Kidney (tissue), 14 donors: ENCODE results near the gene RAVER1. TPM values are rescaled to one million over a fixed set of nuclear protein-coding genes. Genes with fewer than 3 reads are reported as not detected.

Experiments
- DNase-seq, 5 donors: peaks; one replicate each; pipeline ENCODE4 v3.0.0-alpha.2; 2013 to 2020
- FAIRE-seq: peaks from 2 replicates; lab custom pipeline; 2012; peaks lifted over from hg19 to GRCh38; lab: Jason Lieb, UNC
- H3K27ac ChIP-seq, 2 donors: one replicate each; pipeline ENCODE4 v1.7.0; 2013; ENCODE audit warnings: low read depth in 2 of 2, low read length in 2 of 2, inconsistent platforms in 1 of 2
- H3K27me3 ChIP-seq: one replicate; pipeline ENCODE4 v1.7.1; 2013; ENCODE audit warnings: low read length, inconsistent platforms; ENCODE audit not compliant: control insufficient read depth, insufficient read depth
- H3K36me3 ChIP-seq, 3 donors: one replicate each; pipeline versions ENCODE4 v1.7.0 to v1.7.1; 2013; ENCODE audit warnings: low read length in 3 of 3, control low read depth in 1 of 3, inconsistent platforms in 1 of 3; ENCODE audit not compliant: insufficient read depth in 3 of 3, control insufficient read depth in 2 of 3
- H3K4me1 ChIP-seq, 3 donors: one replicate each; pipeline versions ENCODE4 v1.7.0 to v1.7.1; 2013; ENCODE audit warnings: low read length in 3 of 3, inconsistent platforms in 1 of 3, low read depth in 1 of 3; ENCODE audit not compliant: control insufficient read depth in 2 of 3, insufficient read depth in 2 of 3
- H3K4me3 ChIP-seq, 3 donors: one replicate each; pipeline versions ENCODE4 v1.7.0 to v1.8.1; 2013; ENCODE audit warnings: low read length in 3 of 3, control low read depth in 1 of 3, inconsistent platforms in 1 of 3
- H3K9ac ChIP-seq, 3 donors: one replicate each; pipeline versions ENCODE4 v1.7.0 to v1.7.1; 2013; ENCODE audit warnings: low read length in 3 of 3, control low read depth in 1 of 3, inconsistent platforms in 1 of 3
- H3K9me3 ChIP-seq, 3 donors: one replicate each; pipeline versions ENCODE4 v1.7.0 to v1.7.1; 2013; ENCODE audit warnings: low read length in 3 of 3, control low read depth in 1 of 3, inconsistent platforms in 1 of 3; ENCODE audit not compliant: control insufficient read depth in 2 of 3, insufficient read depth in 1 of 3
- intact Hi-C: fragments of 100-400 bp; cut with DNase I; formaldehyde crosslinking; loops from one replicate; pipeline ENCODE4 v1.11.1; 2022
- polyA plus RNA-seq: library from polyadenylated mRNA; stranded (reverse); fragments of 350-450 nt; fragmentation: Illumina TruSeq; extraction: RNeasy Lipid Tissue Mini Kit (QIAGEN cat#74804); gene quantifications from one replicate; pipeline ENCODE4 v1.2.3, GENCODE V29; 2014; ENCODE audit warnings: low read depth, low replicate concordance; ENCODE audit not compliant: insufficient read depth
- total RNA-seq: library from RNA; stranded (reverse); fragmentation: NEBNext Ultra II Directional; extraction: Animal tissue kit (Norgen Biotek cat#: 25700); gene quantifications from one replicate; pipeline ENCODE4 v1.2.1, GENCODE V29; 2021
- TF ChIP-seq, protein P1 (sequence below): IDR thresholded peaks from 3 replicates; pipeline ENCODE4 v1.5.1; 2012; ENCODE audit warnings: mild to moderate bottlenecking, moderate library complexity, borderline replicate concordance; ENCODE audit not compliant: insufficient read depth; ENCODE audit errors: extremely low read depth
- donor health status: control.
- donor health status: control.
- donor health status: control.
- donor health status: control.
- donor health status: control.
- donor health status: DM: yes; HTN: yes; CAD: no.
- donor health status: Normal renal cell carcinoma (clear cell type).

Gene RAVER1
- total and polyA plus RNA-seq, 2 donors from 2014 or later: 9.1 to 38.4 TPM

DNA sequence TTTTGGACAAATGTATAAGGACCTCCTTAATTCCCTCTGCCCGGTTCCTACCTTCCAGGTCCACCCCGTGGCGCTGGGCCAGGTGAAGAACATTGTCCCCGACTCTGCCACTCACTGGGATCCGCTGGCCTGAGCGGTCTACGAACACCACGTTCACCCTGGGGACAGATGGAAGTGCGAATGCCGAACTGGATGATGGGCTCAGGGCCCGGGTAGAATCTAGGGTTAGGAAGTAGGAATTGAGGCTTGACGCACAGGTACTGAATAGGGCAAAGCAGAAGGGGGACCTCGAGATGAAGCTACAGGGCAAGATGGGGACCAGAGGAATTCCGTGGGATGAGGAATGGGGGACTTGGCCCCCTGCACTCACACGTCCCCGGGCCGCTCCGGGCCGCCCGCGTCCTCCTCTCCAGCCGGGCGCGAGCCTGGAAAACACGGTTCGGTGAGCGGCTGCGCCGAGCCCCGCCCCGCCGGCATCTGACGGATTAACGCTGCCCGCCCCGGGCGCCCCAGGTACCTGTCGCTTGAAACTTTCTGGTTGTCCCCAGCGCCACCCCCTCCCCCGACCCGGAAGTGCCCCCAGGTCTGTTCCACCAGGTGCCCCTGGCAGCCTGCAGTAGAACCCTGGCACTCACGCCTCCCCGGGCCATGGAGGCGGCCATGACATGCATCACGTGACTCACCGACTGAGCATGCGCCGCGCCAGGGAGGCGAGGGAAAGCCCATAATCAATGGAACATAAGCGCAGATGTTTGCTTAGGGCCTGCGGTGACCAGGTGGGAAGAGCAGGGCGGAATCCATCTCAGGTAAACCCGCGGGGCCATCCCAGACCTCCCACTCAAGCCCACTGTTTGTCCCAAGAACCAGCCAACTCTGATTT lies 17.8 kb downstream of the RAVER1 start, which contains the start of gene FDX2:
Gene FDX2 (minus strand): TSS at position 681 of the 880 bp plus-strand sequence. CDS start 19 bp downstream, at position 662.
- TF ChIP-seq, protein P1, sequence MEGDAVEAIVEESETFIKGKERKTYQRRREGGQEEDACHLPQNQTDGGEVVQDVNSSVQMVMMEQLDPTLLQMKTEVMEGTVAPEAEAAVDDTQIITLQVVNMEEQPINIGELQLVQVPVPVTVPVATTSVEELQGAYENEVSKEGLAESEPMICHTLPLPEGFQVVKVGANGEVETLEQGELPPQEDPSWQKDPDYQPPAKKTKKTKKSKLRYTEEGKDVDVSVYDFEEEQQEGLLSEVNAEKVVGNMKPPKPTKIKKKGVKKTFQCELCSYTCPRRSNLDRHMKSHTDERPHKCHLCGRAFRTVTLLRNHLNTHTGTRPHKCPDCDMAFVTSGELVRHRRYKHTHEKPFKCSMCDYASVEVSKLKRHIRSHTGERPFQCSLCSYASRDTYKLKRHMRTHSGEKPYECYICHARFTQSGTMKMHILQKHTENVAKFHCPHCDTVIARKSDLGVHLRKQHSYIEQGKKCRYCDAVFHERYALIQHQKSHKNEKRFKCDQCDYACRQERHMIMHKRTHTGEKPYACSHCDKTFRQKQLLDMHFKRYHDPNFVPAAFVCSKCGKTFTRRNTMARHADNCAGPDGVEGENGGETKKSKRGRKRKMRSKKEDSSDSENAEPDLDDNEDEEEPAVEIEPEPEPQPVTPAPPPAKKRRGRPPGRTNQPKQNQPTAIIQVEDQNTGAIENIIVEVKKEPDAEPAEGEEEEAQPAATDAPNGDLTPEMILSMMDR: no peak
- Histone ChIP-seq H3K36me3 (peaks cover 2 to 7% (median 5%) of the 10 kb centered on the region in 3 donors), H3K27ac (peak within 1 kb of the TSS in 1 of 2 donors; percentile 26), H3K4me1 (peaks cover 0 to 2% (median 0%) of the 10 kb centered on the region in 3 donors), H3K9ac (peak within 1 kb of the TSS; percentile 63 to 87 (median 78)), H3K9me3 (no peaks in the 10 kb centered on the region), H3K27me3 (no peaks in the 10 kb centered on the region), H3K4me3 (peak within 1 kb of the TSS; percentile 72 to 91 (median 84))
- FAIRE-seq (no peak), DNase-seq (peak; percentile 86 to 95 (median 88))
- intact Hi-C loops: no loop called here

DNA sequence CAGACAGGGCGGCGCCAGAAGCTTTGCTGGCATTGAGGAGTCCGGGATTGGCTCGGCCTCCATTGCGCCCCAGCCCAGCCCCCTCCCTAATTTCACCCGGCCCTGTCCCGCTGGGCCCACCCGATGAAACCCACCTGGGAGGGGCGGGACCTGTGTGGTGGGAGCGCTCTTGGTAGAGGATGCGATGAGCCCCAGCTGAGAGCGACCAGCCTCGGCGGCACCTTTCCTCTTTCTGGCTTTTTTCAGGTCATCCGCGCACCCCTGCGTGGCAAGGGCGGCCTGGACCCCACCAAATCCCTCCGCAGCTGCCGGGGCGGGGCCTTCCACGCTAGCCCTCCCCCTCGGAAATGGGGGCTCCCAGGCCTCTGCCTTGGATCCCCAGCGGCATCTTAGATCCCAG lies 23.9 kb downstream of the RAVER1 start, which contains the start of gene ZGLP1:
Gene ZGLP1 (minus strand): TSS at position 393 of the 400 bp plus-strand sequence.
- Histone ChIP-seq H3K27ac (no peak within 1 kb of the TSS), H3K9ac (no peak within 1 kb of the TSS), H3K27me3 (no peaks in the 10 kb centered on the region), H3K36me3 (no peaks in the 10 kb centered on the region), H3K9me3 (no peaks in the 10 kb centered on the region), H3K4me3 (no peak within 1 kb of the TSS), H3K4me1 (no peaks in the 10 kb centered on the region)
- intact Hi-C loops: no loop called here
- TF ChIP-seq, protein P1: no peak
- FAIRE-seq (no peak), DNase-seq (no peak)

DNA sequence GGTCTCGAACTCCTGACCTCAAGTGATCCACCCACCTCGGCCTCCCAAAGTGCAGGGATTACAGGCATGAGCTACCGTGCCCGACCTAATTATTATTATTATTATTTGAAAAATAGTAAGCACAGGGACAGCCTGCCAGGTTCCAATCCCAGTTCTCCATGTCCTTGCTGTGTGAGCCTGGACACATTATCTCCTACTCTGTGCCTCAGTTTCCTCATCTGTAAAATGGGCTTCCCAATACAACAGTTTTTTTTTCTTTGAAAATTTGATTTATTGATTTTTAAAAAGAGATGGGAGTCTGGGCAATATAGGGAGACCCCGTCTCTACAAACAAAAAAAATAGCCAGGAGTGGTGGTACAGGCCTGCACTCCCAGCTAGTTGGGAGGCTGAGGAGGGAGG lies 27.0 kb downstream of the RAVER1 start:
- Histone ChIP-seq H3K4me1 (no peaks in the 10 kb centered on the region), H3K27ac (no peak overlapping the region), H3K9me3 (no peaks in the 10 kb centered on the region), H3K27me3 (no peaks in the 10 kb centered on the region), H3K4me3 (no peak overlapping the region), H3K36me3 (no peaks in the 10 kb centered on the region), H3K9ac (no peak overlapping the region)
- intact Hi-C loops: no loop called here
- FAIRE-seq: no peak
- TF ChIP-seq, protein P1: no peak
- no peak for DNase-seq
